ENCODE data around the gene PIPOX. TPM values are rescaled to one million over a fixed set of nuclear protein-coding genes. Genes with fewer than 3 reads are reported as not detected.

Gene PIPOX
- polyA plus RNA-seq, 1 donor from 2014 or later: 4.4 TPM

- Histone ChIP-seq H4K20me1 (ENCODE audit: insufficient read depth) (no peaks in the 10 kb centered on the region), H3K79me2 (replicated peaks; ENCODE audit: insufficient read depth, low read length) (no peaks in the 10 kb centered on the region), H3F3A (ENCODE audit: insufficient read depth, low read length, poor library complexity, severe bottlenecking) (no peaks in the 10 kb centered on the region), H3K9me3 (ENCODE audit: low read length) (no peaks in the 10 kb centered on the region), H3K27me3 (ENCODE audit: insufficient read depth, low read depth, low read length) (no peaks in the 10 kb centered on the region), H3K36me3 (ENCODE audit: insufficient read depth, low read length) (no peaks in the 10 kb centered on the region), H3K27ac (ENCODE audit: low read length) (no peak overlapping the region), H3K4me3 (ENCODE audit: low read length) (no peak overlapping the region), H3K4me2 (ENCODE audit: low read length) (no peak overlapping the region), H2AFZ (ENCODE audit: low read depth, low read length) (no peak overlapping the region), H3K9me2 (ENCODE audit: insufficient read depth, low read length) (no peaks in the 10 kb centered on the region), H3K9ac (ENCODE audit: low read length) (no peak overlapping the region)
- no peak for TF ChIP-seq TAF1 (IDR thresholded peaks at IDR 0.05; ENCODE audit: low read depth)
- no peak for TF ChIP-seq POLR2AphosphoS5 (IDR thresholded peaks at IDR 0.05)
- TF ChIP-seq EP300 (conservative IDR thresholded peaks at IDR 0.05; ENCODE audit: poor library complexity, severe bottlenecking): no peak
- no peak for TF ChIP-seq MXI1 (conservative IDR thresholded peaks at IDR 0.05; ENCODE audit: poor library complexity, severe bottlenecking)
- no peak for TF ChIP-seq REST (IDR thresholded peaks at IDR 0.05; ENCODE audit: borderline replicate concordance)
- no peak for TF ChIP-seq RAD21 (conservative IDR thresholded peaks at IDR 0.05)
- no peak for TF ChIP-seq CTCF (IDR thresholded peaks at IDR 0.05; ENCODE audit: poor library complexity, severe bottlenecking)
- TF ChIP-seq EZH2 (IDR thresholded peaks at IDR 0.05; ENCODE audit: borderline replicate concordance, insufficient read depth, low read length, poor library complexity, severe bottlenecking): no peak
Observed at GRCh38 chr17:29076087-29076486, 33.1 kb downstream of the PIPOX start.

- H3K4me2 ChIP-seq (ENCODE audit: low read length): no peak overlapping the region
- H3K9ac ChIP-seq (ENCODE audit: low read length): no peak overlapping the region
- no peaks in the 10 kb centered on the region for H3K9me3 ChIP-seq (ENCODE audit: low read length)
- H3K79me2 ChIP-seq (replicated peaks; ENCODE audit: insufficient read depth, low read length): no peaks in the 10 kb centered on the region
- no peaks in the 10 kb centered on the region for H3K9me2 ChIP-seq (ENCODE audit: insufficient read depth, low read length)
- no peak overlapping the region for H3K27ac ChIP-seq (ENCODE audit: low read length)
- no peaks in the 10 kb centered on the region for H3K36me3 ChIP-seq (ENCODE audit: insufficient read depth, low read length)
- no peaks in the 10 kb centered on the region for H3F3A ChIP-seq (ENCODE audit: insufficient read depth, low read length, poor library complexity, severe bottlenecking)
- H4K20me1 ChIP-seq (ENCODE audit: insufficient read depth): no peaks in the 10 kb centered on the region
- no peak for TF ChIP-seq EP300 (conservative IDR thresholded peaks at IDR 0.05; ENCODE audit: poor library complexity, severe bottlenecking)
- TF ChIP-seq REST (IDR thresholded peaks at IDR 0.05; ENCODE audit: borderline replicate concordance): no peak
- no peaks in the 10 kb centered on the region for H3K27me3 ChIP-seq (ENCODE audit: insufficient read depth, low read depth, low read length)
- no peak overlapping the region for H2AFZ ChIP-seq (ENCODE audit: low read depth, low read length)
- H3K4me3 ChIP-seq (ENCODE audit: low read length): no peak overlapping the region
Observed at GRCh38 chr17:29076722-29077121, 33.8 kb downstream of the PIPOX start.

Measured in neural cell (in vitro differentiated cells).